HG02973 (cell line): Measurements from ENCODE around the gene DNMT3L.
"Not testable (repeated sequence)": the region's sequence is repeated elsewhere in the genome, so short reads cannot be mapped to it uniquely, and the experiment has no call there.

Experiments
- ATAC-seq: cut with Tn5 transposase; IDR thresholded peaks from one replicate; pipeline ENCODE4 v1.9.1; 2021; ENCODE audit warnings: moderate library complexity; ENCODE audit not compliant: unreplicated experiment

Gene DNMT3L

DNA sequence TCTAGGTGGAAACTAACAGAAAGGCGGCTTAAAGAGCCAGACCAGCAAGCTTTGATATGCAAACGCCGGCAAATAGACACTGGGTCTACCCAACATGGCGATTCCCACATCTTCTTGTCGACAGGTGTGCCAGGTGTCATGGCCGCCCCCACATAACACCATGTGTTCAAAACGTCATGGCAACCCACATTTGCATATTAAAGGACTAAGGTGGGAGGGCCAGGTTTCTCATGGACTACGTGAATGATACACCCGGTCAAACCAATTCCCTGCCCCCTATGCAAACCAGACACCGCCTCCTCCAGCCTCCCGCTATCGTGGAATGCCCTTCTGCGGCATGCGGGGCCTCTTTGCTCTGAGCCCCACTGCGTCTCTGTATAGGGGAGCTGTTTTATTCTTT is 62.2 kb downstream of the DNMT3L start:
- no peak for ATAC-seq

DNA sequence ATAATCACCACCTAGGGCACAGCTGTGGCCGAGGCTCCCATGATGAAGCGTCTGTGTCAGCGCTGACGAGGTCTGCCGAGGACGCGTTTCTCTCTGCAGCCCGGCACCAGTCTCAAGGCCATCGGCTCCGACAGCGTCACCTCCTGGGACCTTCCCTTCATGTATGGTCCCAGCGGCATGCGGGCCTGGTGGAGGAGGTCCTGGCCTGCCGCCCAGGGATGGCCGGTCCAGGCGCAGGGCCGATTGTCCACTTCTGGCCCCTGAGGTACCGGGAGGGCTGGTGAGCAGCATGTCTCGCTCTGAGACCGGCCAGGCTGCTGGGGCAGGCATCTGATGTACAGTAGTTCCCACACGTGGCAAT is 64.6 kb downstream of the DNMT3L start:
- not testable (repeated sequence) for ATAC-seq
